MM.1S (cell line): ENCODE measurements around the gene PMM2.

ENCODE experiments used
- DNase-seq: peaks from one replicate; pipeline ENCODE4 v3.0.0-alpha.2; 2015
- H2AFZ ChIP-seq: fragments of 300-600 bp; sonication (generic); 2 replicates; pipeline ENCODE4 v1.6.0; 2016; ENCODE audit warnings: antibody characterized with exemption, low read length
- H3F3A ChIP-seq: fragments of 300-600 bp; sonication (generic); 2 replicates; pipeline ENCODE4 v1.6.1; 2016; ENCODE audit warnings: mild to moderate bottlenecking, antibody characterized with exemption, low read length, moderate library complexity, mixed read lengths; ENCODE audit not compliant: insufficient read depth
- H3K27ac ChIP-seq: fragments of 300-600 bp; sonication (generic); 2 replicates; pipeline ENCODE4 v1.5.1; 2016; ENCODE audit warnings: mild to moderate bottlenecking, low read length
- H3K27me3 ChIP-seq: fragments of 300-600 bp; sonication (generic); replicated peaks from 2 replicates; pipeline ENCODE4 v1.6.0; 2016; ENCODE audit warnings: low read length; ENCODE audit not compliant: insufficient read depth
- H3K36me3 ChIP-seq: fragments of 300-600 bp; sonication (generic); replicated peaks from 2 replicates; pipeline ENCODE4 v1.6.1; 2016; ENCODE audit warnings: mild to moderate bottlenecking, low read length, mixed read lengths; ENCODE audit not compliant: insufficient read depth
- H3K4me1 ChIP-seq: fragments of 300-600 bp; sonication (generic); 2 replicates; pipeline ENCODE4 v1.6.1; 2016; ENCODE audit warnings: low read length, mixed read lengths
- H3K4me2 ChIP-seq: fragments of 300-600 bp; sonication (generic); 2 replicates; pipeline ENCODE4 v1.6.0; 2016; ENCODE audit warnings: low read depth, low read length
- H3K4me3 ChIP-seq: fragments of 300-600 bp; sonication (generic); 2 replicates; pipeline ENCODE4 v1.5.1; 2016; ENCODE audit warnings: low read length, mixed read lengths
- H3K79me2 ChIP-seq: fragments of 300-600 bp; sonication (generic); 2 replicates; pipeline ENCODE4 v1.6.1; 2016; ENCODE audit warnings: mixed run types, low read length, mixed read lengths
- H3K9ac ChIP-seq: fragments of 300-600 bp; sonication (generic); 2 replicates; pipeline ENCODE4 v1.6.1; 2016; ENCODE audit warnings: low read length, mixed read lengths
- H3K9me2 ChIP-seq: fragments of 300-600 bp; sonication (generic); replicated peaks from 2 replicates; pipeline ENCODE4 v1.6.1; 2016; ENCODE audit warnings: mild to moderate bottlenecking, low read length, mixed read lengths; ENCODE audit not compliant: insufficient read depth
- H3K9me3 ChIP-seq: fragments of 300-600 bp; sonication (generic); replicated peaks from 2 replicates; pipeline ENCODE4 v1.6.1; 2016; ENCODE audit warnings: mild to moderate bottlenecking, low read length, mixed read lengths; ENCODE audit not compliant: insufficient read depth
- H4K20me1 ChIP-seq: fragments of 300-600 bp; sonication (generic); 2 replicates; pipeline ENCODE4 v1.6.1; 2016; ENCODE audit warnings: mild to moderate bottlenecking, low read length, moderate library complexity, mixed read lengths; ENCODE audit not compliant: insufficient read depth
- CTCF ChIP-seq: fragments of 300-600 bp; sonication (generic); IDR thresholded peaks from 2 replicates; pipeline ENCODE4 v1.5.1; 2016; ENCODE audit warnings: antibody characterized with exemption, low read length, mixed read lengths
- EZH2 ChIP-seq: fragments of 300-600 bp; sonication (generic); optimal IDR thresholded peaks from 2 replicates; pipeline ENCODE3; 2017; ENCODE audit warnings: low read depth, mild to moderate bottlenecking, antibody characterized with exemption, low read length, mixed read lengths
- EZH2phosphoT487 ChIP-seq: fragments of 300-600 bp; sonication (generic); IDR thresholded peaks from 2 replicates; pipeline ENCODE4 v1.6.1; 2018; ENCODE audit warnings: antibody characterized with exemption, low read length

Gene PMM2

DNA sequence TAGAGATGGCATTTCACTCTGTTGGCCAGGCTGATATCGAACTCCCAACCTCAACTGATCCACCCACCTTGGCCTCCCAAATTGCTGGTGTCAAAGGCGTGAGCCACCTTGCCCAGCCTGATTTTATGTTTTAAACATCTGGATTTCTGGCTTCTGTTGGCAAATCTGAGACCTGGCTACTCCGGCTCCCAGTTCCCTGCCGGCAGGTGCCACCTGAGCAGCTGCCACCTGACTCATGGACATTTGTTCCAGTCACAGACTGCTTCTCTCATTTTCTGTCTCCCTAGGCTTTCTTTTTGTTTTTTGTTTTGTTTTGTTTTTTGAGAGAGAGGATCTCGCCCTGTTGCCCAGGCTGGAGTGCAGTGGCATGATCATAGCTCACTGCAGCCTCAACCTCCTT is 9.6 kb downstream of the PMM2 start:
- Histone ChIP-seq H3K27me3 (no peaks in the 10 kb centered on the region), H3K79me2 (peaks cover 79% of the 10 kb centered on the region), H2AFZ (no peak overlapping the region), H3K4me1 (no peaks in the 10 kb centered on the region), H3K36me3 (peaks cover 34% of the 10 kb centered on the region), H3K9ac (no peak overlapping the region), H3K9me3 (no peaks in the 10 kb centered on the region), H3K9me2 (no peaks in the 10 kb centered on the region), H3K4me2 (no peak overlapping the region), H4K20me1 (peaks cover 10% of the 10 kb centered on the region), H3K4me3 (no peak overlapping the region), H3F3A (no peaks in the 10 kb centered on the region; the same call in 1 of the 2 replicates), H3K27ac (no peak overlapping the region)
- DNase-seq, result no peak
- no peak for TF ChIP-seq CTCF
- no peak for TF ChIP-seq EZH2phosphoT487
- no peak for TF ChIP-seq EZH2

- no peak for DNase-seq
- Histone ChIP-seq H3K36me3 (peaks cover 28% of the 10 kb centered on the region), H3K27me3 (no peaks in the 10 kb centered on the region), H4K20me1 (peaks cover 10% of the 10 kb centered on the region), H3K4me1 (no peaks in the 10 kb centered on the region), H3K4me3 (no peak overlapping the region), H3K9me2 (no peaks in the 10 kb centered on the region), H3F3A (no peaks in the 10 kb centered on the region; the same call in 1 of the 2 replicates), H3K27ac (no peak overlapping the region), H3K9me3 (no peaks in the 10 kb centered on the region), H3K79me2 (peaks cover 74% of the 10 kb centered on the region), H3K4me2 (no peak overlapping the region), H2AFZ (no peak overlapping the region), H3K9ac (no peak overlapping the region)
- TF ChIP-seq EZH2, result no peak
Observed at GRCh38 chr16:8808009-8808408, 10.4 kb downstream of the PMM2 start.

DNA sequence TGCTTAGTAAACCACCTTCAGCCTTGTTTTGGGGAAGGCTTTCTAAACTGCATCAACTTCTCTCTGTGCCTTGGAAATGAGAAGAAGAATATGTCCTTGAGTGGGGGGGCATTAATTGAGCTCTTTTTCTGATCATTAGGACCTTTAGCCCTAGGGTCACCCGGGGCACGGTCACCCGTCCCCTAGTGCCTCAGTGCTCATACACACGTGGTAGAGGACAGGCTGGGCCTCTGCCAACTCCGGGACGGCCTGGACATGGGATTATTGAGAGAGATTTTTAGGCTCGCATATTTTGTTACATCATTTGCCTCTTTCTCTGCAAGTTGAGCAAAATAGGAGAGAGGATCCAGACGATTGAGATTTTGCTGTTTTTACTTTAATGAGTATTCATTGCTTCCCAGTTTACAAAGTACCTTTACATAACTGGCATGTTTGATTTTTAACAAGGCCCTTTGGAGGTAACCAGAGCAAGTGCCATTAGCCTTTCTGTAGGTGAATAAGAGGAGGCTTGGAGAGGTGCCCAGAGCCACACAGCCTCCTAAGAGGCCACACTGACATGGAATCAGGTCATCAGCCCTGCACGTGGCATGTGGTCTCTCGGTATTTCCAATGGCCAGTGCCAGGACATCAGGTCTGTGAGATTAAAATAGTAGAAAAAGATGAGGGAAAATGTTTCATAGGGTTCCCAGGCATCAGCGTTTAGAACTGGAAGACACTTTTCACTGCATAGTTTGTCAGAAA is 11.1 kb downstream of the PMM2 start:
- H3K27ac ChIP-seq, result no peak overlapping the region
- H3K9me2 ChIP-seq, result no peaks in the 10 kb centered on the region
- TF ChIP-seq EZH2phosphoT487 (no peak), EZH2 (no peak), CTCF (no peak)
- H3K79me2 ChIP-seq, result peaks cover 72% of the 10 kb centered on the region
- H3K9ac ChIP-seq, result no peak overlapping the region
- H3K4me1 ChIP-seq, result no peaks in the 10 kb centered on the region
- no peak overlapping the region for H3K4me2 ChIP-seq
- no peaks in the 10 kb centered on the region for H3K9me3 ChIP-seq
- no peak for DNase-seq
- H3K27me3 ChIP-seq, result no peaks in the 10 kb centered on the region
- peaks cover 10% of the 10 kb centered on the region for H4K20me1 ChIP-seq
- H3K4me3 ChIP-seq, result no peak overlapping the region
- H2AFZ ChIP-seq, result no peak overlapping the region
- H3F3A ChIP-seq, result no peaks in the 10 kb centered on the region; the same call in 1 of the 2 replicates
- peaks cover 24% of the 10 kb centered on the region for H3K36me3 ChIP-seq
